ENCODE results near the gene GNL2. TPM values are rescaled to one million over a fixed set of nuclear protein-coding genes. Genes with fewer than 3 reads are reported as not detected.
A peak's percentile ranks its signal among the peaks of the same experiment; 100 is the strongest.
"Not testable (repeated sequence)": the region's sequence is repeated elsewhere in the genome, so short reads cannot be mapped to it uniquely, and the experiment has no call there.

GNL2 gene
- total and polyA plus RNA-seq, 2 donors = 56.6 to 73.8 TPM

DNA sequence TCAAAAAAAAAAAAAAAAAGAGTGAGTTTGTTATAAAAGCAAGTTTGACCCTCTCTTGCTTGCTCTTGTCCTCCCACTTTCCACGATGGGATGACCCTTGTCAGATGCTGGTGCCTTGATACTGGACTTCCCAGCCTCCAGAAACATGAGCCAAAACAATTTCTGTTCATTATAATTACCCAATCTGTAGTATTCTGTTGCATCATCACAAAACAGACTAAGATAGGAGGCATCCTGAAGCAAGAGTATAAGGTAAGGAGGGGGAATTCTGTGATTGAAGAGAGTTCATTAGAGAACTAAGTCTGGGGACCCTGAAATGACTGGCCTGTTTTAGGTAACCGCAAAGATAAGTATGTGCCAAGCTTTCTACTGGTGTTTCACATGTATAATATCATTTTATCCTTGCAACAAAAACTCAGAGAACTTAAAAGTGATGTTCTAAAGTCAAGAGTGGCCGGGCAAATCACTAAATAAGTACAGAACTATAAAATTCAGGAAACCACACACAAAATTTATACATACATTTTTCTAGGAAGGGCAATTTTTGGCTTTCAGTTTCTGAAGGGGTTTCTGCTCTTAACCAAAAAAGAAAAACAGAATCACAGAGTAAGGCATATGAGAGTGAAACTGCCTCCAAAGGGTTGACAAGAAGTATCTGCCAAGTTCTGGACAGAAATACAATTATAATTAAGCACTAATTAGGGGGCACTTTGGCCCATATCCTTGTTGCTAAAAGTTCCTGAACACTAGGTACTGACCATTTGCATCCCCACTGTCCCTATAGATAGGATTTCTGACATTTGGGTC lies 25.0 kb downstream of the GNL2 start:
- H3K36me3 ChIP-seq (ENCODE audit: control insufficient read depth in 2 of 2, insufficient read depth in 2 of 2, low read length in 1 of 2) = peaks cover 76 to 85% of the 10 kb centered on the region in 2 donors
- WGBS = 93% methylated on average over 3 of the region's 3 CpGs

DNA sequence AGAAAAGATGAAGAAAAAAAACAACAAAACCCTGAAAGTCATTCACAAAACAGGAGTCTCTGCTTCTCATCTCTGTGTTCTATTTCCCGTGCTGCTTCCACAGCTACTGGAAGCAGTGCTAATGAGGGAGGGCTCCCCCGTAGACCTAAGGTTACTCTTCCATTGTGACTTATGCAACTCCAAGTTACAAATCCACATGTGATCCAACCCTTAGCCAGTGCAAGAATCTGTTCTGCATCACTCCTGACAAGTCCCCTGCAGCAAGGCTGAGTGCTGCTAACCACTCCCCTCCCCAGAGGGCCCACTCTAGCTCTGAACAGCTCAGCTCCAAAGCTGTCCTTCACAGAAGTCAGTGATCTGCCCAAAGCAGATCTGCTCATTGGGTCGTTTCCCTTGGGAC lies 28.7 kb downstream of the GNL2 start:
- H3K4me1 ChIP-seq (ENCODE audit: control insufficient read depth in 2 of 2, insufficient read depth in 2 of 2, low read length in 2 of 2) = no peaks in the 10 kb centered on the region
- peaks cover 59 to 60% of the 10 kb centered on the region in 2 donors for H3K36me3 ChIP-seq (ENCODE audit: control insufficient read depth in 2 of 2, insufficient read depth in 2 of 2, low read length in 1 of 2)
- DNase-seq (ENCODE audit: low read depth in 6 of 9, low spot score in 9 of 9) = no peak

More for the DNA sequence above, 25.0 kb downstream of the GNL2 start:
- Histone ChIP-seq H3K4me1 (ENCODE audit: control insufficient read depth in 2 of 2, insufficient read depth in 2 of 2, low read length in 2 of 2) (no peaks in the 10 kb centered on the region), H3K9me3 (ENCODE audit: control insufficient read depth in 2 of 2, insufficient read depth in 1 of 2, low read length in 1 of 2) (no peaks in the 10 kb centered on the region), H3K27me3 (ENCODE audit: control insufficient read depth in 2 of 2, insufficient read depth in 1 of 2, low read length in 1 of 2) (no peaks in the 10 kb centered on the region), H3K27ac (ENCODE audit: low read depth in 1 of 2, low read length in 1 of 2) (no peak overlapping the region), H3K4me3 (ENCODE audit: low read length in 2 of 2) (no peak overlapping the region)
- DNase-seq (ENCODE audit: low read depth in 6 of 9, low spot score in 9 of 9) = no peak

DNA sequence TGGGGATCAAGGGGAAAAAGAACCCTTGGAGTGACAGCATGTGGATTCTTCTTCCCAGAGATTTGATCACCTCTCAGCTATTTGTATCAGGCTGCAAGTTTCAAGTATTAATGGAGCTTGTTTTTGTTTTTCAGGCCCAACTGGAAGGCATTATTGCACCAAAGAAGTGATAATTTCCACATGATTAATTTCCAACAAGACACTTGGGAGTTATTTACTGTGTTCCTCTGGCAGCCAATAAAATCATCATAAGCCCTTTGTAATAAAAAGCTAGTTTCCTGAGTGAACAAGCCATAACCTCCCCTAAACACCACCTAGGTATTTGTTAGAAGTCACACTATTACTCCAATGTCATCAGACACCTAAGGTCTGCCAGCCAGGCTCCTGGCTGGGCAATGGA lies 30.8 kb downstream of the GNL2 start:
- Histone ChIP-seq H3K9me3 (ENCODE audit: control insufficient read depth in 2 of 2, insufficient read depth in 1 of 2, low read length in 1 of 2) (no peaks in the 10 kb centered on the region), H3K36me3 (ENCODE audit: control insufficient read depth in 2 of 2, insufficient read depth in 2 of 2, low read length in 1 of 2) (peaks cover 47 to 52% of the 10 kb centered on the region in 2 donors), H3K4me1 (ENCODE audit: control insufficient read depth in 2 of 2, insufficient read depth in 2 of 2, low read length in 2 of 2) (no peaks in the 10 kb centered on the region), H3K27ac (ENCODE audit: low read depth in 1 of 2, low read length in 1 of 2) (no peak overlapping the region), H3K27me3 (ENCODE audit: control insufficient read depth in 2 of 2, insufficient read depth in 1 of 2, low read length in 1 of 2) (no peaks in the 10 kb centered on the region), H3K4me3 (ENCODE audit: low read length in 2 of 2) (no peak overlapping the region)
- DNase-seq (ENCODE audit: low read depth in 6 of 9, low spot score in 9 of 9) = no peak

More for the DNA sequence above, 28.7 kb downstream of the GNL2 start:
- 98% methylated on average over 3 of the region's 3 CpGs for whole genome bisulfite sequencing
- H3K4me3 ChIP-seq (ENCODE audit: low read length in 2 of 2) = no peak overlapping the region
- no peak overlapping the region for H3K27ac ChIP-seq (ENCODE audit: low read depth in 1 of 2, low read length in 1 of 2)
- H3K27me3 ChIP-seq (ENCODE audit: control insufficient read depth in 2 of 2, insufficient read depth in 1 of 2, low read length in 1 of 2) = no peaks in the 10 kb centered on the region
- H3K9me3 ChIP-seq (ENCODE audit: control insufficient read depth in 2 of 2, insufficient read depth in 1 of 2, low read length in 1 of 2) = no peaks in the 10 kb centered on the region

DNA sequence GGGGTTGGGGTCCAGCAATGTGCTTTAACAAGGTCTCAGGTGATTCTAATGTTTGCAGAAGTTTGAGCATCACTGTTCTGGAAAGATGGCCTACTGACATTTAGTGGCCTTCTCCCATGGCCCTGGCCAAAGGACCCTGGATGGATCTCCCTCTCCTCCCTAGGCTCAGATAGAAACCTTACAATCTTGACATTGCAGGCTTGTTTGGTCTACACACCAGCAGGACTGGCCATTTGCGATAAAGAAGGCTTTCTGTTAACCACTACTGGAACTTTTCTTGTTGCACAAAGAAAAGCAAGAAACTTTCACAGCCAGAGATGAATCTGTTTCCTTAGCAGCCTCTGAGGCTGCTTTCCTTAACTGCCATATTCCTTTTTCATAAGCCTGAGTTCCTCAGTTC lies 32.8 kb downstream of the GNL2 start:
- 100% methylated on average over 1 of the region's 1 CpG for WGBS
- H3K36me3 ChIP-seq (ENCODE audit: control insufficient read depth in 2 of 2, insufficient read depth in 2 of 2, low read length in 1 of 2) = peaks cover 34 to 40% of the 10 kb centered on the region in 2 donors
- DNase-seq (ENCODE audit: low read depth in 6 of 9, low spot score in 9 of 9) = no peak
- no peaks in the 10 kb centered on the region for H3K4me1 ChIP-seq (ENCODE audit: control insufficient read depth in 2 of 2, insufficient read depth in 2 of 2, low read length in 2 of 2)
- no peak overlapping the region for H3K4me3 ChIP-seq (ENCODE audit: low read length in 2 of 2)
- no peak overlapping the region for H3K27ac ChIP-seq (ENCODE audit: low read depth in 1 of 2, low read length in 1 of 2)
- no peaks in the 10 kb centered on the region for H3K27me3 ChIP-seq (ENCODE audit: control insufficient read depth in 2 of 2, insufficient read depth in 1 of 2, low read length in 1 of 2)
- H3K9me3 ChIP-seq (ENCODE audit: control insufficient read depth in 2 of 2, insufficient read depth in 1 of 2, low read length in 1 of 2) = no peaks in the 10 kb centered on the region

DNA sequence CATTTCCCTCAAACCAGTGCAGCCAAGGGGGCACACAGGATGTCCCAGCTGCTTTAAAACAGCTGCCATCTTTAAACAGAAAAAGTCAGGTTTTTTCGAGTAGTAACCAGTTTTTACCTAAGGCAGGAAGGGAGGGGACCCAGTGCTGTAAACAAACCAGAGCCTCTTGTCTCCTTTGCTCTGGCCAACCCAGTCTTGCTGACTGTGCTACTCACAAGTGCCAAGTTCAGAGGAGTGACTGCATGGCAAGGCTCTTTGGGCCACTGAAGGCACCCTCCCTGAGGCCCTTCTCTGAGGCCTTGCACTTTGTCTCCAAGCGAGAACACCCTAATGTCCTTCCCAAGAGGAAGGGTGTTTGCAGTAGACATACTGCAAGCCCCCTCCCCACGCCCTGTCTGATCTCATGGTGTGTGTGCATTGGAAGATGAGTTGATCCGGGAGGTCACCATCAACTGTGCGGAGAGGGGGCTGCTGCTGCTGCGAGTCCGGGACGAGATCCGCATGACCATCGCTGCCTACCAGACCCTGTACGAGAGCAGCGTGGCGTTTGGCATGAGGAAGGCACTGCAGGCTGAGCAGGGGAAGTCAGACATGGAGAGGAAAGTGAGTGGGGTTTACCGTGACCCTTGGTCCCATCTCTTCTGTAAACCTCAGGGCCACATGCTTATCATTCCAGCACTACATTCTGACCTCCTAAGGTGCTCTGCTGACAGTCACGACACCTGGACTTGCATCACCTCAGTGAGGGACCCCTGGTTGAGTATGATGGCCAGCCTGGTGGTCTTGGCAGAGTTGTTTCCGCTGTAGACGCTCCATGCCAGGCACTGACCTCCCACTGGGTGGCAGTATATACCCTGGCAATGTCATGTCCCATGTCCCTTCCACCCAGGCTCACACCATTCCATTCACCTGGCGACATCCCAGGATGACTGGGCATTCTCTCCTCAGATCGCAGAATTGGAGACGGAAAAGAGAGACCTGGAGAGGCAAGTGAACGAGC lies 34.3 kb downstream of the GNL2 start:
- peak in 2 of 9 donors; percentile 20 to 21 for DNase-seq (ENCODE audit: low read depth in 6 of 9, low spot score in 9 of 9)
- 97% methylated on average over 21 of the region's 21 CpGs for WGBS
- peaks cover 19 to 27% of the 10 kb centered on the region in 2 donors for H3K36me3 ChIP-seq (ENCODE audit: control insufficient read depth in 2 of 2, insufficient read depth in 2 of 2, low read length in 1 of 2)
- H3K9me3 ChIP-seq (ENCODE audit: control insufficient read depth in 2 of 2, insufficient read depth in 1 of 2, low read length in 1 of 2) = no peaks in the 10 kb centered on the region
- no peak overlapping the region for H3K4me3 ChIP-seq (ENCODE audit: low read length in 2 of 2)
- no peak overlapping the region for H3K27ac ChIP-seq (ENCODE audit: low read depth in 1 of 2, low read length in 1 of 2)
- H3K27me3 ChIP-seq (ENCODE audit: control insufficient read depth in 2 of 2, insufficient read depth in 1 of 2, low read length in 1 of 2) = peaks cover 0 to 5% of the 10 kb centered on the region in 2 donors
- no peaks in the 10 kb centered on the region for H3K4me1 ChIP-seq (ENCODE audit: control insufficient read depth in 2 of 2, insufficient read depth in 2 of 2, low read length in 2 of 2)

DNA sequence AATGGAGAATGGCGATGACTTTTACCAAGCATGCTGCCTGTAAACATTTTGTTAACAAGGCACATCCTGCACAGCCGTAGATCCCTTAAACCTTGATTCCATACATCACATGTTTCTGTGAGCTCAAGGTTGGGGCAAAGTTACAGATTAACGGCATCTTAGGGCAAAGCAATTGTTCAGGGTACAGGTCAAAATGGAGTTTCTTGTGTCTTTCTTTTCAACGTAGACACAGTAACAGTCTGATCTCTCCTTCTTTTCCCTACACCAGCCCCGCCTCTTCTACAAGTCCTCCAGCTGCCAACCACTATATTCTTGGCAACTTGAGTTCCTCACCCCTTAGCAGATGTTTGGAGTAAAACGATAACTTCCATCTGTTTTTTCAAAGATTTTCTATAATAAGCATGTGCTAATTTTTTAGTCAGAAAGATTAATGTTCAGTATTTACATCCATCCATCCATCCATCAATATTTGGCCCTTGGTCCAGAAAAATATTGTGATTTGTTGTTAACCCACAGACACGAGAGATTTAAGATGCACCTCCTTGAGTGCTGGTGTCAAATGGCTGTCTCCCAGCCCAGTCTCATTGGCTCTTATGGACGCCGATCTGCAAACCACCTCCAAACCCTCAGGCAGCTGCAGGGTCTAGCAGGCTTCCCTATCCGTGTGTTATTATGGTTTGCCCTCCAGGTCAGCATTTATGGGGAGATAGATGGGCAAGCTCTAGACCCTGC lies 35.2 kb downstream of the GNL2 start:
- H3K27ac ChIP-seq (ENCODE audit: low read depth in 1 of 2, low read length in 1 of 2) = no peak overlapping the region
- DNase-seq (ENCODE audit: low read depth in 6 of 9, low spot score in 9 of 9) = no peak
- 95% methylated on average over 10 of the region's 10 CpGs for WGBS
- H3K27me3 ChIP-seq (ENCODE audit: control insufficient read depth in 2 of 2, insufficient read depth in 1 of 2, low read length in 1 of 2) = peaks cover 0 to 5% of the 10 kb centered on the region in 2 donors
- H3K9me3 ChIP-seq (ENCODE audit: control insufficient read depth in 2 of 2, insufficient read depth in 1 of 2, low read length in 1 of 2) = no peaks in the 10 kb centered on the region
- no peaks in the 10 kb centered on the region for H3K4me1 ChIP-seq (ENCODE audit: control insufficient read depth in 2 of 2, insufficient read depth in 2 of 2, low read length in 2 of 2)
- peaks cover 10 to 19% of the 10 kb centered on the region in 2 donors for H3K36me3 ChIP-seq (ENCODE audit: control insufficient read depth in 2 of 2, insufficient read depth in 2 of 2, low read length in 1 of 2)
- H3K4me3 ChIP-seq (ENCODE audit: low read length in 2 of 2) = no peak overlapping the region

DNA sequence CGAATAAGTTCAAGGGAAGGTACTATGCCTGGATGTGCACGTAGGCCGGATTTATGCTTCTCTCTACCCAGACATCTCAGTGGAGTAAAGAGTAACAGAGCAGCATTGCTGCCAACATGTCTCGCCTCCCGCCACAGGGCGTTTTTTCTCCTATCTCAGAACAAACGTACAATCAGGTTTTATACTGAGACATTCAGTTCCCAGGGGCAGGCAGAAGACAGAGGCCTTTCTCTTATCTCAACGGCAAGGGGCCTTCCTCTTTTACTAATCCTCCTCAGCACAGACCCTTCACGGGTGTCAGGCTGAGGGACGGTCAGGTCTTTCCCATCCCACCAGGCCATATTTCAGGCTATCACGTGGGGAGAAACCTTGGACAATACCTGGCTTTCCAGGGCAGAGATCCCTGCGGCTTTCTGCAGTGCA lies 35.8 kb downstream of the GNL2 start:
- DNase-seq (ENCODE audit: low read depth in 6 of 9, low spot score in 9 of 9); H3K4me1 ChIP-seq (ENCODE audit: control insufficient read depth in 2 of 2, insufficient read depth in 2 of 2, low read length in 2 of 2); H3K4me3 ChIP-seq (ENCODE audit: low read length in 2 of 2); H3K27ac ChIP-seq (ENCODE audit: low read depth in 1 of 2, low read length in 1 of 2); H3K27me3 ChIP-seq (ENCODE audit: control insufficient read depth in 2 of 2, insufficient read depth in 1 of 2, low read length in 1 of 2); H3K9me3 ChIP-seq (ENCODE audit: control insufficient read depth in 2 of 2, insufficient read depth in 1 of 2, low read length in 1 of 2): not testable (repeated sequence)
- WGBS = 84% methylated on average over 12 of the region's 12 CpGs
- H3K36me3 ChIP-seq (ENCODE audit: control insufficient read depth in 2 of 2, insufficient read depth in 2 of 2, low read length in 1 of 2) = peaks cover 4 to 13% of the 10 kb centered on the region in 2 donors

DNA sequence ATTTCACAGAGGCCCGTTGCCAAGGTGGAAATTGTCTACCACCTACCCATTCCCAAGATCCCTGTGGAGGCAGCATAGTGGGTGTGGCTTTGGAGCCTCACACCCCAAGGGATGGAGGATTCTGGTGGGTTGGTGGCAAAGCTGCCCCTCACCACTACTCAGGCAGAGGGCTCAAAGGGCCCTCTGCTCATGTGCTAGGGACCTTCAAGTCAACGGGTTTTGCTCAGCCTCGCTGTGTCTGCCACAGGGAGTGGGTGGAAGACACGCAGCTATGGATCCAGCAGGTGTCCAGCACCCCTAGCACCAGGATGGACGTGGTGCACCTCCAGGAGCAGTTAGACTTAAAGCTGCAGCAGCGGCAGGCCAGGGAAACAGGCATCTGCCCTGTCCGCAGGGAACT lies 36.7 kb downstream of the GNL2 start:
- WGBS = 92% methylated on average over 7 of the region's 7 CpGs
- Histone ChIP-seq H3K36me3 (ENCODE audit: control insufficient read depth in 2 of 2, insufficient read depth in 2 of 2, low read length in 1 of 2) (peaks cover 3 to 9% of the 10 kb centered on the region in 2 donors), H3K9me3 (ENCODE audit: control insufficient read depth in 2 of 2, insufficient read depth in 1 of 2, low read length in 1 of 2) (peaks cover 0 to 10% of the 10 kb centered on the region in 2 donors), H3K27me3 (ENCODE audit: control insufficient read depth in 2 of 2, insufficient read depth in 1 of 2, low read length in 1 of 2) (peaks cover 0 to 5% of the 10 kb centered on the region in 2 donors), H3K27ac (ENCODE audit: low read depth in 1 of 2, low read length in 1 of 2) (no peak overlapping the region), H3K4me1 (ENCODE audit: control insufficient read depth in 2 of 2, insufficient read depth in 2 of 2, low read length in 2 of 2) (no peaks in the 10 kb centered on the region), H3K4me3 (ENCODE audit: low read length in 2 of 2) (no peak overlapping the region)
- DNase-seq (ENCODE audit: low read depth in 6 of 9, low spot score in 9 of 9) = no peak
